ENCODE data around the gene NLRP12. TPM values are rescaled to one million over a fixed set of nuclear protein-coding genes. Genes with fewer than 3 reads are reported as not detected.
A peak's percentile ranks its signal among the peaks of the same experiment; 100 is the strongest.
"Not testable (repeated sequence)": the region's sequence is repeated elsewhere in the genome, so short reads cannot be mapped to it uniquely, and the experiment has no call there.

The NLRP12 gene
- under 1 TPM in 1 of 2 donors, not detected in 1; 0.11 TPM for total RNA-seq

- H3K4me1 ChIP-seq: no peaks in the 10 kb centered on the region
- intact Hi-C loops (cut with DNase I): no loop called here
- no peak within 1 kb of the TSS for H3K9ac ChIP-seq (ENCODE audit: low read depth in 2 of 2, low read length in 2 of 2)
- H3K27me3 ChIP-seq: no peaks in the 10 kb centered on the region
- no peaks in the 10 kb centered on the region for H3K9me3 ChIP-seq
- TF ChIP-seq CTCF (IDR thresholded peaks at IDR 0.05): no peak
- no peak within 1 kb of the TSS for H3K4me3 ChIP-seq
- DNase-seq: no peak
- no peaks in the 10 kb centered on the region for H3K36me3 ChIP-seq
- no peak within 1 kb of the TSS for H3K27ac ChIP-seq
Observed at GRCh38 chr19:53824134-53824611, at the start of gene NLRP12. Gene NLRP12, minus strand, starts transcription at chr19:53824314. Its CDS starts 140 bp downstream, at chr19:53824174.

- H3K4me3 ChIP-seq: no peak overlapping the region
- no peak for DNase-seq
- no peaks in the 10 kb centered on the region for H3K27me3 ChIP-seq
- peaks cover 6% of the 10 kb centered on the region for H3K36me3 ChIP-seq
- H3K4me1 ChIP-seq: peaks cover 7% of the 10 kb centered on the region
- no peak for TF ChIP-seq CTCF (IDR thresholded peaks at IDR 0.05)
- no peak overlapping the region for H3K9ac ChIP-seq (ENCODE audit: low read depth in 2 of 2, low read length in 2 of 2)
- intact Hi-C loops (cut with DNase I): no loop called here
- H3K9me3 ChIP-seq: no peaks in the 10 kb centered on the region
- no peak overlapping the region for H3K27ac ChIP-seq
Observed at GRCh38 chr19:53872762-53873161, 48.6 kb upstream of the NLRP12 start.

GRCh38 chr19:53871454-53871853, 47.3 kb upstream of the NLRP12 start:
- Histone ChIP-seq H3K9me3 (no peaks in the 10 kb centered on the region), H3K4me1 (peaks cover 7% of the 10 kb centered on the region), H3K27ac (no peak overlapping the region), H3K27me3 (no peaks in the 10 kb centered on the region), H3K9ac (ENCODE audit: low read depth in 2 of 2, low read length in 2 of 2) (peak overlapping the region in 1 of 2 donors; percentile 43), H3K4me3 (peak overlapping the region; percentile 26), H3K36me3 (peaks cover 6% of the 10 kb centered on the region)
- intact Hi-C loops (cut with DNase I): no loop called here
- DNase-seq: no peak
- no peak for TF ChIP-seq CTCF (IDR thresholded peaks at IDR 0.05)

GRCh38 chr19:53870485-53870844, 46.4 kb upstream of the NLRP12 start:
- intact Hi-C loops (cut with DNase I): no loop called here
- H3K36me3 ChIP-seq: peaks cover 6% of the 10 kb centered on the region
- no peaks in the 10 kb centered on the region for H3K27me3 ChIP-seq
- TF ChIP-seq CTCF (IDR thresholded peaks at IDR 0.05): no peak
- H3K4me3 ChIP-seq: peak overlapping the region; percentile 26
- peaks cover 7% of the 10 kb centered on the region for H3K4me1 ChIP-seq
- H3K27ac ChIP-seq: peak overlapping the region; percentile 67
- H3K9me3 ChIP-seq: no peaks in the 10 kb centered on the region
- DNase-seq: peak; percentile 70
- peak overlapping the region; percentile 26 to 75 for H3K9ac ChIP-seq (ENCODE audit: low read depth in 2 of 2, low read length in 2 of 2)

GRCh38 chr19:53869805-53870484, 45.8 kb upstream of the NLRP12 start:
- H3K4me1 ChIP-seq; DNase-seq; H3K9me3 ChIP-seq; H3K27me3 ChIP-seq; H3K36me3 ChIP-seq; intact Hi-C loops (cut with DNase I): not testable (repeated sequence)
- Histone ChIP-seq H3K4me3 (peak overlapping the region; percentile 57), H3K9ac (ENCODE audit: low read depth in 2 of 2, low read length in 2 of 2) (peak overlapping the region; percentile 86 to 95), H3K27ac (peak overlapping the region; percentile 86)

Data from colonic mucosa (tissue), 4 donors.